BJ (cell line): Measurements from ENCODE around the gene TMEM120B. TPM values are rescaled to one million over a fixed set of nuclear protein-coding genes. Genes with fewer than 3 reads are reported as not detected.
"Not testable (repeated sequence)": the region's sequence is repeated elsewhere in the genome, so short reads cannot be mapped to it uniquely, and the experiment has no call there.

ENCODE experiments used
- CTCF ChIA-PET: fragments of 350-600 bp; formaldehyde crosslinking; extraction: SDS; loops from one replicate; lab custom pipeline; 2021; ENCODE audit warnings: antibody characterized with exemption, inconsistent platforms; lab: Yijun Ruan, JAX
- POLR2A ChIA-PET: fragments of 300-600 bp; sonication (Branson Sonifier 250); formaldehyde crosslinking; extraction: SDS; loops from one replicate; lab custom pipeline; 2021; ENCODE audit warnings: antibody characterized with exemption; lab: Charles Lee
- DNase-seq: peaks from one replicate; pipeline ENCODE4 v3.0.0-alpha.2; 2011; ENCODE audit warnings: low read depth
- H3K27me3 ChIP-seq: 2 replicates; pipeline ENCODE4 v1.6.0; 2011; ENCODE audit warnings: low read length; ENCODE audit not compliant: control insufficient read depth, insufficient read depth
- H3K36me3 ChIP-seq: 2 replicates; pipeline ENCODE4 v1.5.1; 2011; ENCODE audit warnings: low read length; ENCODE audit not compliant: control insufficient read depth, insufficient read depth
- H3K4me3 ChIP-seq: 2 replicates; pipeline ENCODE4 v1.5.1; 2011; ENCODE audit warnings: low read depth, mild to moderate bottlenecking, control low read depth, low read length
- CTCF ChIP-seq: IDR thresholded peaks from 2 replicates; pipeline ENCODE4 v1.5.1; 2011; ENCODE audit warnings: low read depth, mild to moderate bottlenecking, control low read depth, inconsistent platforms, low read length, moderate library complexity; ENCODE audit not compliant: insufficient read depth
- polyA plus RNA-seq: library from polyadenylated mRNA; depleted of rRNA; stranded (reverse); fragments of >200 nt; gene quantifications from 2 replicates; pipeline ENCODE4 v1.2.3, GENCODE V29; 2011

TMEM120B gene
- polyA plus RNA-seq, 1 experiment = 11.4 TPM

- ChIA-PET CTCF (interaction anchor here (0.8 to 12.5 kb wide), 6 partner anchors 10 to 110 kb away, joined by 3 to 131 read pairs (median 6); partner anchors contain the start of genes RHOF and TMEM120B), POLR2A (interaction anchor here (0.6 kb wide), 1 partner anchor 11 kb away, joined by 3 read pairs; no protein-coding TSS in a partner anchor)
- DNase-seq = no peak
- TF ChIP-seq CTCF = no peak
- H3K36me3 ChIP-seq = no peaks in the 10 kb centered on the region
- H3K27me3 ChIP-seq = no peaks in the 10 kb centered on the region
- no peak overlapping the region for H3K4me3 ChIP-seq
Observed at GRCh38 chr12:121701667-121702277, 10.8 kb upstream of the TMEM120B start.

GRCh38 chr12:121702944-121703343 lies 9.6 kb upstream of the TMEM120B start:
- no peak for TF ChIP-seq CTCF

GRCh38 chr12:121705514-121705913 lies 7.0 kb upstream of the TMEM120B start:
- CTCF ChIA-PET = interaction anchor here (2.0 to 11.8 kb wide), 2 partner anchors 68 to 90 kb away, joined by 11 to 119 read pairs; partner anchors contain the start of gene RHOF

More at GRCh38 chr12:121702944-121703343, 9.6 kb upstream of the TMEM120B start:
- no peak for DNase-seq
- ChIA-PET CTCF (interaction anchor here (2.2 to 12.5 kb wide), 3 partner anchors 71 to 109 kb away, joined by 5 to 131 read pairs (median 119); partner anchors contain the start of gene RHOF), POLR2A (no interaction called here)
- no peaks in the 10 kb centered on the region for H3K36me3 ChIP-seq
- H3K4me3 ChIP-seq = no peak overlapping the region
- H3K27me3 ChIP-seq = no peaks in the 10 kb centered on the region

GRCh38 chr12:121708313-121709063 lies 4.1 kb upstream of the TMEM120B start:
- DNase-seq = no peak
- CTCF ChIA-PET = interaction anchor here (1.2 to 7.1 kb wide), 2 partner anchors 64 to 87 kb away, joined by 3 to 42 read pairs; partner anchors contain the start of gene RHOF
- TF ChIP-seq CTCF = no peak
- Histone ChIP-seq H3K4me3 (no peak overlapping the region), H3K27me3 (no peaks in the 10 kb centered on the region), H3K36me3 (no peaks in the 10 kb centered on the region)
- POLR2A ChIA-PET = no interaction called here

More at GRCh38 chr12:121705514-121705913, 7.0 kb upstream of the TMEM120B start:
- H3K27me3 ChIP-seq = no peaks in the 10 kb centered on the region
- no peaks in the 10 kb centered on the region for H3K36me3 ChIP-seq
- TF ChIP-seq CTCF = no peak
- H3K4me3 ChIP-seq = no peak overlapping the region
- DNase-seq = no peak
- POLR2A ChIA-PET = interaction anchor here (0.6 kb wide), 1 partner anchor 153 kb away, joined by 23 read pairs; no protein-coding TSS in a partner anchor

- CTCF ChIA-PET = interaction anchor here (0.6 to 7.1 kb wide), 5 partner anchors 8 to 86 kb away, joined by 3 to 42 read pairs (median 3); partner anchors contain the start of gene RHOF
- H3K27me3 ChIP-seq, POLR2A ChIA-PET, H3K4me3 ChIP-seq, H3K36me3 ChIP-seq, DNase-seq: not testable (repeated sequence)
Observed at GRCh38 chr12:121709064-121709424, 3.5 kb upstream of the TMEM120B start.
